PC-9 (cell line): ENCODE results near the gene ZNF710. TPM values are rescaled to one million over a fixed set of nuclear protein-coding genes. Genes with fewer than 3 reads are reported as not detected.

Experiments used
- BruUV-seq: library from RNA; stranded (reverse); fragments of 400-500 nt; replicated peaks from 2 replicates; lab custom pipeline; 2021; lab: Mats Ljungman, UMichigan
- CTCF ChIA-PET: fragments of 300-600 bp; sonication (Branson Sonifier 250); formaldehyde crosslinking; loops from one replicate; lab custom pipeline; 2022; ENCODE audit warnings: antibody characterized with exemption; lab: Charles Lee
- POLR2A ChIA-PET: fragments of 300-600 bp; sonication (Branson Sonifier 250); formaldehyde crosslinking; loops from one replicate; lab custom pipeline; 2022; ENCODE audit warnings: antibody characterized with exemption; ENCODE audit not compliant: unreplicated experiment; lab: Charles Lee
- DNase-seq, 2 experiments: peaks; one replicate each; pipeline versions ENCODE4 v3.0.0 to v3.0.0-alpha.2; 2015 to 2022; ENCODE audit warnings: mixed read lengths in 1 of 2
- H2AFZ ChIP-seq: fragments of 200-600 bp; sonication (generic); 2 replicates; pipeline ENCODE4 v1.8.1; 2017; ENCODE audit warnings: antibody characterized with exemption
- H3F3A ChIP-seq: fragments of 200-600 bp; sonication (generic); 2 replicates; pipeline ENCODE4 v1.8.1; 2017; ENCODE audit warnings: antibody characterized with exemption, mild to moderate bottlenecking, low read depth; ENCODE audit not compliant: insufficient read depth
- H3K27ac ChIP-seq: fragments of 200-600 bp; sonication (generic); 2 replicates; pipeline ENCODE4 v1.6.1; 2016; ENCODE audit warnings: mixed run types
- H3K27me3 ChIP-seq: fragments of 200-600 bp; sonication (generic); 2 replicates; pipeline ENCODE4 v1.6.1; 2016; ENCODE audit warnings: low read depth, mixed run types; ENCODE audit not compliant: insufficient read depth
- H3K36me3 ChIP-seq: fragments of 200-600 bp; sonication (generic); 2 replicates; pipeline ENCODE4 v1.6.1; 2016; ENCODE audit warnings: low read depth, mixed run types
- H3K4me1 ChIP-seq: fragments of 200-600 bp; sonication (generic); replicated peaks from 2 replicates; pipeline ENCODE4 v1.6.1; 2016; ENCODE audit warnings: mixed run types; ENCODE audit not compliant: insufficient read depth
- H3K4me2 ChIP-seq: fragments of 200-600 bp; sonication (generic); 2 replicates; pipeline ENCODE4 v1.6.1; 2017; ENCODE audit warnings: mixed run types
- H3K4me3 ChIP-seq: fragments of 200-600 bp; sonication (generic); 2 replicates; pipeline ENCODE4 v1.6.1; 2016; ENCODE audit warnings: mixed run types
- H3K79me2 ChIP-seq: fragments of 200-600 bp; sonication (generic); 2 replicates; pipeline ENCODE4 v1.6.1; 2017; ENCODE audit warnings: low read depth, mixed run types
- H3K9me2 ChIP-seq: fragments of 200-600 bp; sonication (generic); 2 replicates; pipeline ENCODE4 v1.8.1; 2017; ENCODE audit warnings: mild to moderate bottlenecking; ENCODE audit not compliant: insufficient read depth
- H3K9me3 ChIP-seq: fragments of 200-600 bp; sonication (generic); 2 replicates; pipeline ENCODE4 v1.8.1; 2016; ENCODE audit warnings: low read depth; ENCODE audit not compliant: insufficient read depth
- H4K20me1 ChIP-seq: fragments of 200-600 bp; sonication (generic); 2 replicates; pipeline ENCODE4 v1.8.1; 2017; ENCODE audit not compliant: insufficient read depth
- CTCF ChIP-seq: fragments of 200-600 bp; sonication (generic); conservative IDR thresholded peaks from 2 replicates; pipeline ENCODE4 v1.6.1; 2017; ENCODE audit warnings: mixed run types, antibody characterized with exemption, mild to moderate bottlenecking, moderate library complexity
- EZH2 ChIP-seq: fragments of 200-600 bp; sonication (generic); IDR thresholded peaks from 2 replicates; pipeline ENCODE4 v1.8.0; 2017; ENCODE audit warnings: antibody characterized with exemption, low read depth
- intact Hi-C: fragments of 100-400 bp; cut with micrococcal nuclease; formaldehyde crosslinking; loops from one replicate; pipeline ENCODE4 v1.10.0; 2022; ENCODE audit not compliant: unreplicated experiment
- total RNA-seq: library from RNA; stranded (reverse); gene quantifications from 2 replicates; pipeline ENCODE4 v1.2.3, GENCODE V29; 2021

ZNF710 gene
- total RNA-seq, 1 experiment from 2014 or later: 23.4 TPM

GRCh38 chr15:90042766-90043529 lies 41.8 kb downstream of the ZNF710 start:
- H2AFZ ChIP-seq: no peak overlapping the region
- peaks cover 29% of the 10 kb centered on the region for H3K4me1 ChIP-seq
- no peak for DNase-seq
- no peak overlapping the region for H3K27ac ChIP-seq
- CTCF ChIA-PET: interaction anchor here (0.5 to 0.7 kb wide), 2 partner anchors 80 to 145 kb away, joined by 3 to 7 read pairs; no protein-coding TSS in a partner anchor
- H3F3A ChIP-seq: peaks cover 16% of the 10 kb centered on the region; the same call in 1 of the 2 replicates
- H3K9me2 ChIP-seq: no peaks in the 10 kb centered on the region
- TF ChIP-seq CTCF (no peak), EZH2 (no peak)
- H3K27me3 ChIP-seq: no peaks in the 10 kb centered on the region
- no peak overlapping the region for H3K4me3 ChIP-seq
- no TSS peak for BruUV-seq
- no peaks in the 10 kb centered on the region for H3K36me3 ChIP-seq
- no peaks in the 10 kb centered on the region for H3K9me3 ChIP-seq
- H4K20me1 ChIP-seq: no peaks in the 10 kb centered on the region
- no peak overlapping the region for H3K4me2 ChIP-seq
- H3K79me2 ChIP-seq: peaks cover 29% of the 10 kb centered on the region
- POLR2A ChIA-PET: no interaction called here
- intact Hi-C loops: no loop called here

DNA sequence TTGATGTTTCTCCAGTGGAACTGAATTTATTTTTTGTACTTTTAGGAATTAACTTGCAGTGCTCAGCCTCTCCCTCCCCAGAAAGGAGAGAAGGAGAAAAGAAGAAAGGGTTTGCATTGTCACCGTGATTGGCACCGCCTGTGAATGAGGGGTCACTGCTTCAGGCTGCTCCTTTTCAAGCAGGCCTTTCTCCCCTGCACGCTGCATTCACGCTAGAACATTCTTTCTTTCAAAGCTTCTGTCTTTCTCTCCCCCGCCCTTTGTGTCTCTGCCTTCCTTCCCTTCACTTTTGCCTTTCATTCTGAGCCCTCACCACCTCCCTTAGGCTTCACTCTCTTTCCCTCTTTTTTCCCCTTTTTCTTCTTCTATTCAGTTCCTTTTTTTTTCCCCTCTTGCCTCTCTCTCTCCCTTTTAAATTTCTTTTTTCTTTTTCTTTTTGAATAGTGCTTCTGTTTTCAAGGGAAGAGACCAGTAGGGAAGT lies 42.4 kb downstream of the ZNF710 start:
- TF ChIP-seq CTCF (no peak), EZH2 (no peak)
- no peaks in the 10 kb centered on the region for H3K36me3 ChIP-seq
- intact Hi-C loops: no loop called here
- no peaks in the 10 kb centered on the region for H3K9me3 ChIP-seq
- H3F3A ChIP-seq: peaks cover 17% of the 10 kb centered on the region; the same call in 1 of the 2 replicates
- no peak overlapping the region for H3K4me3 ChIP-seq
- ChIA-PET CTCF (interaction anchor here (0.7 kb wide), 1 partner anchor 145 kb away, joined by 3 read pairs; no protein-coding TSS in a partner anchor), POLR2A (no interaction called here)
- no peaks in the 10 kb centered on the region for H3K27me3 ChIP-seq
- H3K4me2 ChIP-seq: no peak overlapping the region
- no peak overlapping the region for H2AFZ ChIP-seq
- H3K27ac ChIP-seq: no peak overlapping the region
- DNase-seq: no peak
- H4K20me1 ChIP-seq: no peaks in the 10 kb centered on the region
- BruUV-seq: no TSS peak
- peaks cover 28% of the 10 kb centered on the region for H3K79me2 ChIP-seq
- no peaks in the 10 kb centered on the region for H3K9me2 ChIP-seq
- peaks cover 24% of the 10 kb centered on the region for H3K4me1 ChIP-seq

- Histone ChIP-seq H3K4me2 (no peak overlapping the region), H3K4me3 (no peak overlapping the region), H2AFZ (no peak overlapping the region), H3K36me3 (no peaks in the 10 kb centered on the region), H3K27me3 (no peaks in the 10 kb centered on the region), H3K4me1 (peaks cover 22% of the 10 kb centered on the region), H3K9me3 (no peaks in the 10 kb centered on the region), H3K79me2 (peaks cover 28% of the 10 kb centered on the region), H3F3A (peaks cover 17% of the 10 kb centered on the region; the same call in 1 of the 2 replicates), H3K27ac (no peak overlapping the region), H4K20me1 (no peaks in the 10 kb centered on the region), H3K9me2 (no peaks in the 10 kb centered on the region)
- no peak for DNase-seq
- TF ChIP-seq CTCF: no peak
- no peak for TF ChIP-seq EZH2
- no TSS peak for BruUV-seq
- ChIA-PET POLR2A (no interaction called here), CTCF (no interaction called here)
- intact Hi-C loops: no loop called here
Observed at GRCh38 chr15:90044191-90044590, 43.1 kb downstream of the ZNF710 start.
